HTERT RPE-1 (cell line): ENCODE measurements around the gene UBAP2.

Experiments
- in situ Hi-C: fragments of 300-500 bp; cut with MboI; formaldehyde crosslinking; loops from 4 replicates; pipeline ENCODE4 v1.14.3; 2020; ENCODE audit warnings: low sequenced_read_pairs

UBAP2 gene

GRCh38 chr9:34048727-34049629 lies at the start of gene UBAP2:
Gene UBAP2, minus strand, starts transcription at chr9:34048887. Its CDS starts 31,739 bp downstream, at chr9:34017148.
- in situ Hi-C loops = no loop called here

- in situ Hi-C loops = no loop called here
Measured at GRCh38 chr9:34098307-34098706, 49.6 kb upstream of the UBAP2 start.

GRCh38 chr9:34097865-34098264 lies 49.2 kb upstream of the UBAP2 start:
- in situ Hi-C loops = no loop called here

- in situ Hi-C loops = no loop called here
Measured at GRCh38 chr9:34096751-34097150, 48.1 kb upstream of the UBAP2 start.

GRCh38 chr9:34093578-34093977 lies 44.9 kb upstream of the UBAP2 start:
- in situ Hi-C loops = no loop called here

DNA sequence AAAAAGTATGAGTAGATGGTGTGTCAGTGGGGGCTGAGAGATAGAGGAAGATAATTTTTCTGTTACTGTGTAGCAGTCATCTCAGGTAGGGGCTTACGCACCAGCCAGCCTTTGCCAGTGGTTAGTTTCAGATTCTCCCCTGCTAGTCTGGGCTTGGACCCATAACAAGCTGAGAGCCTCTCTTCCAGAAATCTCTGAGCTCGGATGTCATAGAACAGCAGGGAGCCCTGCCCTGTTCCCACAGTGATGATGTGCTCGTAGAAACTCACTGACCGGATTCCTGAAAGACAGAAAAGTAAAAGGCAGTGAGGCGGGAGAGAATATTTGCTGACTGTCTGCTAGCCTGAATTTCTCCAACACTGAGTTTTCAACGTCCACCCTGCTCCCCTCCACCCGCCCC lies 40.6 kb upstream of the UBAP2 start:
- in situ Hi-C loops = no loop called here

DNA sequence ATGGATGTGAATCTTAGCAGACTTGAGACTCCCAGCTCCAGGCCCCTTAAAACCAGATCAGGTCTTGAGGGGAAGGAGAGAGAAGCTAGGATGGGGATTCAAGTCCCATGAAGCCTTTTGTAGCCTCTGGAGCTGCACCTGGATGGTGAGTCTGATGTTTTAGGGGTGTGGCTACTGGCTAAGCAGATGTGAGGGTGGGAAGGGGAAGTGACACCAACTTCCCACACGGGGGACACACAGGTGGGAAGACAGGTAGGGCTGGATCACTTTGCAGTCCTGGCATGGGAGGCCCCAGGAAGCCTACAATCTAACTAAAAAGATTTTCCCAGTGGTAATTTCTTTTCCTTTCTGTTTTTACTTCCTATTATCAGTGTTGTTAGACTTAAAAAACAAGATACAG lies 38.7 kb upstream of the UBAP2 start:
- in situ Hi-C loops = no loop called here

DNA sequence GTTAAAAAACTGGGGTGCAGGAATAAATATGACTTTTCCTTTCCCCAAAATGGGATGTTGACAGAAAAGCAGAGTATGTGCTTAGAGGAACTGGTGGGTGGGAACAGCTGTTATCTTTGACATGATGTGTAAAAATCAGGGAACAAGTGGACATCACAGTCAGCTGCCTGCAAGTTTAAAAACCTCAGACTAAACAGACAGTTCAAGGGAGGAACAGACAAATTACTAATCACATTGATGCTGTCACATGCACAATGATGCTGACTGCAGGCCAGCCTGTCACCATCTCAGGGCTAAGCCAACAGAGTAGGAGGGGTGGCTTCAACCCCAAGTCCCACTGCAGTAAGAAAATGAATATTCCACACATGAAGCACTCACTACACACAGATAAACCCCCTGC lies 38.2 kb upstream of the UBAP2 start:
- in situ Hi-C loops = no loop called here

- in situ Hi-C loops = no loop called here
Measured at GRCh38 chr9:34085581-34086500, 37.2 kb upstream of the UBAP2 start.

DNA sequence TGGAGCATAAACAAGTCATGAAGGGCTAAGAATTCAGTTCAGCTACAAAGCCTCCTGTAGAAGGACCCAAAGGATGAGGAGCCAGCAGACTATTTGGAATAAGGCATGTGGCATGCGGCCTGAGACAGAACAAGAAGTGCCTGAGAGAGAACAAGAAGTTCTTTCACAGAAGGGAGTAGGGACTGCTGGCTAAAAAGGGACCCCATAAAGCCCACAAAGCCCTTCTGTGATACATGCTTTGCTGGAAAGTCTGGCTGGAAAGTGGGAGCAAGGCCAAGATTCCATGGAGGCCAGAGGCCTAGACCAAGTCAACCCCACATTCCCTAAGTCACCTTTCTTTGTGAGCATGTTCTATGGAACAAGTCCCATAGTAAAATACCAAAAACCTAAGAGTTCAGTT lies 35.9 kb upstream of the UBAP2 start:
- in situ Hi-C loops = no loop called here

- in situ Hi-C loops = no loop called here
Measured at GRCh38 chr9:34079181-34079580, 30.5 kb upstream of the UBAP2 start.

DNA sequence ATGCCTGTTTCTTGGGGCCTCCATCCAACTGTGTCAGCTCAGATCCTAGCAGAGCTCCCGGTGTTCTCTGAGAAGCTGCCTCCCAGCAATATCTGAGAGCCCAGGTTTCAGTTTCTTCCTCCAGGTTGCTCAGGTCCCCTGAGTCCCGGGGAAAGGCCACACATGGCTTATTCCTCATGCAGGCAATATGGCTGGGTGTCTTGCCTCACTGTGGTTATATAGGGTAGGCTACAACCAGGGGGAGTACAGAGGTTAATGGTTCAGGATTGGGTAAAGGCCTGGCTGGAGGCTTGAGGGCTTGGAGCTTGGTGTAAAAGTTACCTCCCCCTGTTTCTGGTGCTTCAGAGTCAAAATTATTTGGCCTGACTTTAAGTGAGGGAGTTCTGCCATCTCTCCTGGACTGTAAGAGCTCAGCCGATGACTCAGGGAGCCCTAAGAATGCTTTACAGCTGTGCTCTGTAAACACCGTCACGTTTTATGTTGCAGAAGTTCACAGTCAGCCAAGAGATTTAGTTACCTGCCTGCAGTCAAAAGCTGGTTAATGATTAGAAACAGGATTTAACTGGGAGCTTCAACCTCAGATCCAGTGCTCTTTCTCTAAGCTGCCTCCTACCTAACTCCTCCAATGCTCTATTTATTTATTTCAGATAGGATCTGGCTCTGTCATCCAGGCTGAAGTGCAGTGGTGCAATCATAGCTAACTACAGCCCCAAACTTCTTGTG lies 24.3 kb upstream of the UBAP2 start:
- in situ Hi-C loops = no loop called here

GRCh38 chr9:34072410-34072809 lies 23.7 kb upstream of the UBAP2 start:
- in situ Hi-C loops = no loop called here

- in situ Hi-C loops = no loop called here
Measured at GRCh38 chr9:34070606-34071324, 22.1 kb upstream of the UBAP2 start.

- in situ Hi-C loops = no loop called here
Measured at GRCh38 chr9:34069831-34070230, 21.1 kb upstream of the UBAP2 start.

GRCh38 chr9:34065541-34065940 lies 16.9 kb upstream of the UBAP2 start:
- in situ Hi-C loops = no loop called here

GRCh38 chr9:34059954-34060353 lies 11.3 kb upstream of the UBAP2 start:
- in situ Hi-C loops = no loop called here

GRCh38 chr9:34059281-34059680 lies 10.6 kb upstream of the UBAP2 start:
- in situ Hi-C loops = no loop called here

- in situ Hi-C loops = no loop called here
Measured at GRCh38 chr9:34049630-34050384, 1.1 kb upstream of the UBAP2 start.
